Esophagus squamous epithelium (tissue), 4 donors: Measurements from ENCODE around the gene IL1RN.

Experiments used
- POLR2A ChIP-seq, 4 donors: fragments of 450-650 bp; IDR thresholded peaks; one replicate each; pipeline ENCODE4 v1.6.1; 2017; ENCODE audit warnings: antibody characterized with exemption in 4 of 4, mild to moderate bottlenecking in 4 of 4, moderate library complexity in 3 of 4
- TF ChIP-seq, protein P1 (sequence below), 6 experiments: fragments of 450-650 bp in 4 of 6; fragments of 200-600 bp in 2 of 6; sonication (generic) in 2 of 6; IDR thresholded peaks; one replicate each; pipeline ENCODE4 v1.5.1; 2016 to 2019; ENCODE audit warnings: antibody characterized with exemption in 6 of 6, mild to moderate bottlenecking in 4 of 6, moderate library complexity in 4 of 6

DNA sequence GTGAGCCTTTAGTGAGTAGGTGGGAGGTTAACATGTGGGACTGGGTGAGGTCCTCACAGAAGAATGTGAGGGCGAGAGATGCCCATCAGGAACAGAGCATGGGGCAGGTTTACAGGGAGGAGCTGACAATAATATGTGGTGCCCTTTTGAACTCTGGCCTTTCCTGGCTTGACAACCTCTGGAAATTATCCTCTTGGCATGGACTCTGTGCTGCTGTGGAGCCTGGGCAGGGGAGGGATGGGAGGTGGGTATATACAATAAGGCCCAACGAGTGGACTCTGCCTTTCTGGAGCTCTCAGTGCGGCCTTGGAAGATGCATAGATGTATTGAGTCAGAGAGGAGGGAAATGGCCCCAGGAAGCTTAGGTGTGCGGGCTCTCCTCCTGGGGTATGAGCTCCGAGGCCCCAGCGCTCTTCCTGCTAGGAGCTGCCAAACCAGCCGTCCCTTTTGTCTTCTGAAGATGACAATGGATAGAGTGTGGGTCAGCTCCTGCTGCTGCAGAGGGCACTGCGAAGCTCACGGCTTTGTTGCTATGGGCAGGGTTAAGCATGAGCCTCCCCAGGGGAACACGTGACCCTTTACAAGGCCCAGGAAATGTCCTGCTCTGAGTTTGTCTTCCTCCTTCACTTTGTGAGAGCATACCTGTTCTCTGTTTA, 37.7 kb downstream of the IL1RN start:
- TF ChIP-seq POLR2A (IDR thresholded peaks at IDR 0.05): no peak
- TF ChIP-seq, protein P1, sequence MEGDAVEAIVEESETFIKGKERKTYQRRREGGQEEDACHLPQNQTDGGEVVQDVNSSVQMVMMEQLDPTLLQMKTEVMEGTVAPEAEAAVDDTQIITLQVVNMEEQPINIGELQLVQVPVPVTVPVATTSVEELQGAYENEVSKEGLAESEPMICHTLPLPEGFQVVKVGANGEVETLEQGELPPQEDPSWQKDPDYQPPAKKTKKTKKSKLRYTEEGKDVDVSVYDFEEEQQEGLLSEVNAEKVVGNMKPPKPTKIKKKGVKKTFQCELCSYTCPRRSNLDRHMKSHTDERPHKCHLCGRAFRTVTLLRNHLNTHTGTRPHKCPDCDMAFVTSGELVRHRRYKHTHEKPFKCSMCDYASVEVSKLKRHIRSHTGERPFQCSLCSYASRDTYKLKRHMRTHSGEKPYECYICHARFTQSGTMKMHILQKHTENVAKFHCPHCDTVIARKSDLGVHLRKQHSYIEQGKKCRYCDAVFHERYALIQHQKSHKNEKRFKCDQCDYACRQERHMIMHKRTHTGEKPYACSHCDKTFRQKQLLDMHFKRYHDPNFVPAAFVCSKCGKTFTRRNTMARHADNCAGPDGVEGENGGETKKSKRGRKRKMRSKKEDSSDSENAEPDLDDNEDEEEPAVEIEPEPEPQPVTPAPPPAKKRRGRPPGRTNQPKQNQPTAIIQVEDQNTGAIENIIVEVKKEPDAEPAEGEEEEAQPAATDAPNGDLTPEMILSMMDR (IDR thresholded peaks at IDR 0.05): no peak
